Measurements from ENCODE around the gene TSPAN3. TPM values are rescaled to one million over a fixed set of nuclear protein-coding genes. Genes with fewer than 3 reads are reported as not detected.

The TSPAN3 gene
- polyA plus RNA-seq, 1 donor (not counting 4 experiments of a cell fraction or from before 2014, with no cell fraction given) = 181 TPM

- DNase-seq (ENCODE audit: low read depth, low spot score) (no peak), FAIRE-seq (no peak)
- H3K4me2 ChIP-seq (ENCODE audit: control insufficient read depth, extremely low read depth, insufficient read depth, low read depth, low read length) = no peak overlapping the region
- H3K9me3 ChIP-seq (ENCODE audit: control insufficient read depth, low read depth, low read length) = no peaks in the 10 kb centered on the region
- TF ChIP-seq CTCF (optimal IDR thresholded peaks at IDR 0.05 in 1 of 3, IDR thresholded peaks at IDR 0.05 in 1 of 3, conservative IDR thresholded peaks at IDR 0.05 in 1 of 3; ENCODE audit: extremely low read depth in 1 of 3, insufficient read depth in 2 of 3, low read length in 3 of 3) = no peak
- no peak for TF ChIP-seq EZH2 (IDR thresholded peaks at IDR 0.05; ENCODE audit: low read length)
- H3K36me3 ChIP-seq (ENCODE audit: control insufficient read depth in 2 of 2, extremely low read depth in 1 of 2, insufficient read depth in 2 of 2, low read length in 2 of 2) = no peaks in the 10 kb centered on the region
- no peaks in the 10 kb centered on the region for H3K9me1 ChIP-seq (ENCODE audit: control insufficient read depth, extremely low read depth, insufficient read depth, low read length)
- H3K9ac ChIP-seq (ENCODE audit: control insufficient read depth, extremely low read depth, insufficient read depth, low read length) = no peak overlapping the region
- H3K79me2 ChIP-seq (ENCODE audit: control insufficient read depth, insufficient read depth, low read length) = no peaks in the 10 kb centered on the region
- dilution Hi-C loops (cut with MboI; ENCODE audit: extremely low pct_ligation_motif_present, low sequenced_read_pairs) = no loop called here
- H3K4me3 ChIP-seq (ENCODE audit: control insufficient read depth in 2 of 3, extremely low read depth in 1 of 3, insufficient read depth in 2 of 3, low read depth in 1 of 3, low read length in 3 of 3) = no peak overlapping the region
- H4K20me1 ChIP-seq (ENCODE audit: control insufficient read depth, extremely low read depth, insufficient read depth, low read length) = no peaks in the 10 kb centered on the region
- H3K27ac ChIP-seq (ENCODE audit: control insufficient read depth, insufficient read depth, low read length) = no peak overlapping the region
- H3K4me1 ChIP-seq (ENCODE audit: control insufficient read depth, extremely low read depth, insufficient read depth, low read length) = no peaks in the 10 kb centered on the region
- H2AFZ ChIP-seq (ENCODE audit: control insufficient read depth, low read length) = no peak overlapping the region
- no peaks in the 10 kb centered on the region for H3K27me3 ChIP-seq (ENCODE audit: control insufficient read depth, extremely low read depth, insufficient read depth, low read length)
Observed at GRCh38 chr15:77107068-77107467, 36.2 kb upstream of the TSPAN3 start.

- no peaks in the 10 kb centered on the region for H3K36me3 ChIP-seq (ENCODE audit: control insufficient read depth in 2 of 2, extremely low read depth in 1 of 2, insufficient read depth in 2 of 2, low read length in 2 of 2)
- H3K4me1 ChIP-seq (ENCODE audit: control insufficient read depth, extremely low read depth, insufficient read depth, low read length) = no peaks in the 10 kb centered on the region
- TF ChIP-seq CTCF (optimal IDR thresholded peaks at IDR 0.05 in 1 of 3, IDR thresholded peaks at IDR 0.05 in 1 of 3, conservative IDR thresholded peaks at IDR 0.05 in 1 of 3; ENCODE audit: extremely low read depth in 1 of 3, insufficient read depth in 2 of 3, low read length in 3 of 3) (no peak), EZH2 (IDR thresholded peaks at IDR 0.05; ENCODE audit: low read length) (no peak)
- H3K9me1 ChIP-seq (ENCODE audit: control insufficient read depth, extremely low read depth, insufficient read depth, low read length) = no peaks in the 10 kb centered on the region
- H3K4me2 ChIP-seq (ENCODE audit: control insufficient read depth, extremely low read depth, insufficient read depth, low read depth, low read length) = no peak overlapping the region
- H4K20me1 ChIP-seq (ENCODE audit: control insufficient read depth, extremely low read depth, insufficient read depth, low read length) = no peaks in the 10 kb centered on the region
- no peak overlapping the region for H3K9ac ChIP-seq (ENCODE audit: control insufficient read depth, extremely low read depth, insufficient read depth, low read length)
- no peak overlapping the region for H2AFZ ChIP-seq (ENCODE audit: control insufficient read depth, low read length)
- DNase-seq (ENCODE audit: low read depth, low spot score) = no peak
- no peak overlapping the region for H3K4me3 ChIP-seq (ENCODE audit: control insufficient read depth in 2 of 3, extremely low read depth in 1 of 3, insufficient read depth in 2 of 3, low read depth in 1 of 3, low read length in 3 of 3)
- no peak for FAIRE-seq
- H3K27ac ChIP-seq (ENCODE audit: control insufficient read depth, insufficient read depth, low read length) = no peak overlapping the region
- dilution Hi-C loops (cut with MboI; ENCODE audit: extremely low pct_ligation_motif_present, low sequenced_read_pairs) = no loop called here
- H3K27me3 ChIP-seq (ENCODE audit: control insufficient read depth, extremely low read depth, insufficient read depth, low read length) = peaks cover 5% of the 10 kb centered on the region
- no peaks in the 10 kb centered on the region for H3K9me3 ChIP-seq (ENCODE audit: control insufficient read depth, low read depth, low read length)
- no peaks in the 10 kb centered on the region for H3K79me2 ChIP-seq (ENCODE audit: control insufficient read depth, insufficient read depth, low read length)
Observed at GRCh38 chr15:77104155-77104554, 33.2 kb upstream of the TSPAN3 start.

All from keratinocyte (primary cell).